Measurements from ENCODE around the gene SNX20. TPM values are rescaled to one million over a fixed set of nuclear protein-coding genes. Genes with fewer than 3 reads are reported as not detected.

SNX20 gene
- total RNA-seq, 1 donor from 2014 or later, result 1.4 TPM

GRCh38 chr16:50657241-50657640 lies 23.9 kb downstream of the SNX20 start:
- DNase-seq, result no peak

- DNase-seq, result no peak
Measured at GRCh38 chr16:50655558-50656055, 25.5 kb downstream of the SNX20 start.

GRCh38 chr16:50653633-50654519 lies 27.2 kb downstream of the SNX20 start:
- DNase-seq, result no peak

- DNase-seq, result no peak
Measured at GRCh38 chr16:50652836-50653425, 28.2 kb downstream of the SNX20 start.

- DNase-seq, result no peak
Measured at GRCh38 chr16:50651835-50652438, 29.2 kb downstream of the SNX20 start.

GRCh38 chr16:50646345-50646744 lies 34.8 kb downstream of the SNX20 start:
- no peak for DNase-seq

- peak; percentile 18 for DNase-seq
Measured at GRCh38 chr16:50645563-50646220, 35.4 kb downstream of the SNX20 start.

GRCh38 chr16:50644729-50645128 lies 36.4 kb downstream of the SNX20 start:
- DNase-seq, result peak; percentile 20

- no peak for DNase-seq
Measured at GRCh38 chr16:50644245-50644644, 36.9 kb downstream of the SNX20 start.

GRCh38 chr16:50643192-50643591 lies 37.9 kb downstream of the SNX20 start:
- no peak for DNase-seq

GRCh38 chr16:50642349-50642748 lies 38.8 kb downstream of the SNX20 start:
- DNase-seq, result no peak

- no peak for DNase-seq
Measured at GRCh38 chr16:50641818-50642187, 39.3 kb downstream of the SNX20 start.

- DNase-seq, result no peak
Measured at GRCh38 chr16:50640919-50641817, 39.9 kb downstream of the SNX20 start.

- no peak for DNase-seq
Measured at GRCh38 chr16:50640391-50640790, 40.7 kb downstream of the SNX20 start.

GRCh38 chr16:50638816-50639670 lies 42.1 kb downstream of the SNX20 start:
- DNase-seq, result no peak

- no peak for DNase-seq
Measured at GRCh38 chr16:50637716-50638602, 43.2 kb downstream of the SNX20 start.

- DNase-seq, result no peak
Measured at GRCh38 chr16:50636753-50637374, 44.2 kb downstream of the SNX20 start.

GRCh38 chr16:50635505-50636392 lies 45.4 kb downstream of the SNX20 start:
- DNase-seq, result no peak
